Skeletal muscle tissue (tissue), 4 donors: ENCODE measurements around the gene GPR132. TPM values are rescaled to one million over a fixed set of nuclear protein-coding genes. Genes with fewer than 3 reads are reported as not detected.
A peak's percentile ranks its signal among the peaks of the same experiment; 100 is the strongest.
"Not testable (repeated sequence)": the region's sequence is repeated elsewhere in the genome, so short reads cannot be mapped to it uniquely, and the experiment has no call there.

Experiments
- H3K27ac ChIP-seq: one replicate; pipeline ENCODE4 v1.7.0; 2013; ENCODE audit warnings: mild to moderate bottlenecking, low read depth, low read length, inconsistent platforms
- H3K27me3 ChIP-seq, 3 donors: one replicate each; pipeline ENCODE4 v1.7.0; 2013; ENCODE audit warnings: low read length in 3 of 3; ENCODE audit not compliant: control insufficient read depth in 3 of 3, insufficient read depth in 3 of 3
- H3K36me3 ChIP-seq, 3 donors: one replicate each; pipeline ENCODE4 v1.7.0; 2013; ENCODE audit warnings: low read length in 3 of 3; ENCODE audit not compliant: control insufficient read depth in 3 of 3, insufficient read depth in 3 of 3
- H3K4me1 ChIP-seq, 3 donors: one replicate each; pipeline ENCODE4 v1.7.0; 2013; ENCODE audit warnings: low read length in 3 of 3, mild to moderate bottlenecking in 3 of 3; ENCODE audit not compliant: control insufficient read depth in 3 of 3, insufficient read depth in 3 of 3
- H3K4me3 ChIP-seq, 3 donors: one replicate each; pipeline ENCODE4 v1.7.0; 2013; ENCODE audit warnings: low read length in 3 of 3
- H3K9ac ChIP-seq, 3 donors: one replicate each; pipeline ENCODE4 v1.7.0; 2013; ENCODE audit warnings: low read length in 3 of 3, mild to moderate bottlenecking in 3 of 3, moderate library complexity in 2 of 3, low read depth in 1 of 3
- H3K9me3 ChIP-seq, 3 donors: one replicate each; pipeline ENCODE4 v1.7.0; 2013; ENCODE audit warnings: low read length in 3 of 3; ENCODE audit not compliant: control insufficient read depth in 3 of 3
- total RNA-seq: library from RNA; depleted of rRNA; stranded (reverse); fragments of >200 nt; gene quantifications from one replicate; pipeline ENCODE4 v1.2.3, GENCODE V29; 2014
- donor health status: Osteomylitis.

Gene GPR132
- total RNA-seq, result 1.6 TPM

- Histone ChIP-seq H3K4me3 (no peak within 1 kb of the TSS), H3K36me3 (no peaks in the 10 kb centered on the region), H3K9me3 (no peaks in the 10 kb centered on the region), H3K4me1 (peaks cover 14 to 19% (median 15%) of the 10 kb centered on the region in 3 donors), H3K27ac (peak within 1 kb of the TSS; percentile 12), H3K27me3 (peaks cover 0 to 16% (median 14%) of the 10 kb centered on the region in 3 donors), H3K9ac (peak within 1 kb of the TSS in 2 of 3 donors; percentile 25 to 64)
These were observed at the start of gene GPR132 for GRCh38 chr14:105065280-105066228. TSS of gene GPR132 (minus strand) at chr14:105065430. CDS start at chr14:105055420, 10,010 bp downstream.

GRCh38 chr14:105109243-105109642 lies 44.0 kb upstream of the GPR132 start:
- not testable (repeated sequence) for H3K36me3 ChIP-seq, H3K4me3 ChIP-seq, H3K27me3 ChIP-seq, H3K27ac ChIP-seq, H3K9me3 ChIP-seq, H3K4me1 ChIP-seq, H3K9ac ChIP-seq

GRCh38 chr14:105108516-105108864 lies 43.3 kb upstream of the GPR132 start:
- H3K9me3 ChIP-seq, result no peaks in the 10 kb centered on the region
- H3K4me1 ChIP-seq, result no peaks in the 10 kb centered on the region
- no peak overlapping the region for H3K27ac ChIP-seq
- H3K27me3 ChIP-seq, result peaks cover 0 to 6% (median 5%) of the 10 kb centered on the region in 3 donors
- H3K36me3 ChIP-seq, result no peaks in the 10 kb centered on the region
- no peak overlapping the region for H3K4me3 ChIP-seq
- no peak overlapping the region for H3K9ac ChIP-seq

- H3K9me3 ChIP-seq, result no peaks in the 10 kb centered on the region
- no peak overlapping the region for H3K4me3 ChIP-seq
- H3K4me1 ChIP-seq, result no peaks in the 10 kb centered on the region
- no peak overlapping the region for H3K27ac ChIP-seq
- no peak overlapping the region for H3K9ac ChIP-seq
- no peaks in the 10 kb centered on the region for H3K36me3 ChIP-seq
- H3K27me3 ChIP-seq, result peaks cover 4 to 11% (median 6%) of the 10 kb centered on the region in 3 donors
These were observed 42.7 kb upstream of the GPR132 start for GRCh38 chr14:105107781-105108515.

GRCh38 chr14:105107351-105107750 lies 42.1 kb upstream of the GPR132 start:
- Histone ChIP-seq H3K27me3 (peaks cover 4 to 12% (median 6%) of the 10 kb centered on the region in 3 donors), H3K9ac (no peak overlapping the region), H3K36me3 (no peaks in the 10 kb centered on the region), H3K4me1 (no peaks in the 10 kb centered on the region), H3K9me3 (no peaks in the 10 kb centered on the region), H3K27ac (no peak overlapping the region), H3K4me3 (no peak overlapping the region)

GRCh38 chr14:105105158-105105557 lies 39.9 kb upstream of the GPR132 start:
- Histone ChIP-seq H3K9ac (no peak overlapping the region), H3K27ac (no peak overlapping the region), H3K27me3 (peaks cover 4 to 18% (median 8%) of the 10 kb centered on the region in 3 donors)

GRCh38 chr14:105102893-105103292 lies 37.7 kb upstream of the GPR132 start:
- no peaks in the 10 kb centered on the region for H3K9me3 ChIP-seq
- no peaks in the 10 kb centered on the region for H3K4me1 ChIP-seq
- H3K27ac ChIP-seq, result no peak overlapping the region
- H3K36me3 ChIP-seq, result no peaks in the 10 kb centered on the region
- no peak overlapping the region for H3K4me3 ChIP-seq
- H3K27me3 ChIP-seq, result peaks cover 4 to 18% (median 5%) of the 10 kb centered on the region in 3 donors
- no peak overlapping the region for H3K9ac ChIP-seq

More at GRCh38 chr14:105105158-105105557, 39.9 kb upstream of the GPR132 start:
- Histone ChIP-seq H3K4me3 (no peak overlapping the region), H3K36me3 (no peaks in the 10 kb centered on the region), H3K4me1 (no peaks in the 10 kb centered on the region), H3K9me3 (no peaks in the 10 kb centered on the region)

- Histone ChIP-seq H3K36me3 (no peaks in the 10 kb centered on the region), H3K9me3 (no peaks in the 10 kb centered on the region)
These were observed 37.2 kb upstream of the GPR132 start for GRCh38 chr14:105102361-105102870.

GRCh38 chr14:105100910-105101309 lies 35.7 kb upstream of the GPR132 start:
- Histone ChIP-seq H3K36me3 (no peaks in the 10 kb centered on the region), H3K4me1 (no peaks in the 10 kb centered on the region), H3K9ac (no peak overlapping the region), H3K27me3 (peaks cover 5 to 22% (median 10%) of the 10 kb centered on the region in 3 donors), H3K9me3 (no peaks in the 10 kb centered on the region), H3K4me3 (no peak overlapping the region), H3K27ac (no peak overlapping the region)

More at GRCh38 chr14:105102361-105102870, 37.2 kb upstream of the GPR132 start:
- Histone ChIP-seq H3K27me3 (peaks cover 4 to 18% (median 5%) of the 10 kb centered on the region in 3 donors), H3K27ac (no peak overlapping the region), H3K4me3 (no peak overlapping the region), H3K4me1 (no peaks in the 10 kb centered on the region), H3K9ac (no peak overlapping the region)
